GM18868 (cell line): ENCODE measurements around the gene CNTNAP2.
"Not testable (repeated sequence)": the region's sequence is repeated elsewhere in the genome, so short reads cannot be mapped to it uniquely, and the experiment has no call there.

ENCODE experiments used
- ATAC-seq: cut with Tn5 transposase; IDR thresholded peaks from one replicate; pipeline ENCODE4 v1.9.1; 2021; ENCODE audit warnings: mild to moderate bottlenecking, moderate library complexity; ENCODE audit not compliant: unreplicated experiment

The CNTNAP2 gene

GRCh38 chr7:147069771-147070170 is 953.2 kb downstream of the CNTNAP2 start:
- ATAC-seq = no peak

GRCh38 chr7:147070886-147071285 is 954.3 kb downstream of the CNTNAP2 start:
- ATAC-seq = no peak

GRCh38 chr7:147071536-147071935 is 954.9 kb downstream of the CNTNAP2 start:
- ATAC-seq = no peak

DNA sequence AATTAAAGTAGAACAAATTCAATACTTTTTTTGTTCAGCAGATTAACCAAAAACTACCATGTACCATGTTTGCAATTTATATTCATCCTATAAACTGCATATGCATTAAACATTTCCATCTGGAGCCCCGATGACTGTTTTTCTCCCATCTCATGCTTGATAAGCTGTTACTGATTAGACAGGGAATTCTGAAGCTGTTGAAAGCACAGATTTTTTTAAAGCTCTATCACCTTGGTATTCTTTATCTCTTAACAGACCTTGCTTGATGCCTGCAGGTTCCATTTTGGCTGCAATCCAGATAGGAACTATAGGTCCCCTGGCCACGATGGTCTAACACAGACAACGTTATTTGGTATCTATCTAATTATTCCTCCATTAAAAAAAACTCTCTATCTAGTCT is 961.7 kb downstream of the CNTNAP2 start:
- no peak for ATAC-seq

DNA sequence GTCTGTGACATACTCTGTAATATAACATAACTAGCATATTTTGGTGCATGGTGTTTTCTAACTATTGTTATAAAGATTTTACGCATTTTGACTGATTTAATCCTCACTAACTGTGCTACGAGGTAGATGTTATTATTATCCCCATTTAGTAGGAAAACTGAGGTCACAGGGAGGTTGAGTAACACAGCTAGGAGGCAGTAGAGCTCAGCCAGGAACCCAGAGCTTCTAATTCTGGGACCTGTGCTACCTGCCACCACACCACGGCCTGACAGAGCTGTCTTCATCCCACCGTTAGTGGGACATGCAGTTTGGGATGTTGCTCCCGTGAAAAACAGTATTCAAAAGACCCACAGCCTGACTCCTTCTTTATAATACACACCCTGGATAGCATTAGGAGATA is 962.5 kb downstream of the CNTNAP2 start:
- ATAC-seq = no peak

GRCh38 chr7:147079921-147080420 is 963.4 kb downstream of the CNTNAP2 start:
- no peak for ATAC-seq

- no peak for ATAC-seq
Measured at GRCh38 chr7:147081117-147081516, 964.5 kb downstream of the CNTNAP2 start.

- ATAC-seq = no peak
Measured at GRCh38 chr7:147089051-147089461, 972.5 kb downstream of the CNTNAP2 start.

- ATAC-seq = no peak
Measured at GRCh38 chr7:147089608-147090007, 973.0 kb downstream of the CNTNAP2 start.

DNA sequence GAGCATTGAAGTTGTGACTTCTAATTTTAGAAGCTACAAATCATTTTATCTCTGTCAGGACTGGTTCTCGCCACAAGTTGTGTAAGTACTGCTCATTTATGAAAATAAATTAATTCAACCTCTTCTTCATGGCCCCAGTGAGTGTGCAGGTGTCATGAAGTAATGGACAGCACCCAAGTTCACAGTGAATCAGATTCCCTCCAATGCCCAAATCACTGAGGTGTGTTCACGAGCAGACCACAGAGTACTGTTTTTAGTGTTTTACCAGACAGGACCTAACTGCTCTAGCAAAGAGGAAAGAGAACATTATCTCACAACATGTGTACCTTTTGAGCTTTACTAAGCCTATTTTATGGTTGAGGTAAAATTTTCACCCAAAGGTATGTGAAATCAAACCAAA is 980.0 kb downstream of the CNTNAP2 start:
- ATAC-seq = peak; percentile 80

- no peak for ATAC-seq
Measured at GRCh38 chr7:147103224-147103623, 986.6 kb downstream of the CNTNAP2 start.

GRCh38 chr7:147106746-147107145 is 990.1 kb downstream of the CNTNAP2 start:
- ATAC-seq = no peak

- ATAC-seq = not testable (repeated sequence)
Measured at GRCh38 chr7:147114525-147114924, 997.9 kb downstream of the CNTNAP2 start.

- ATAC-seq = no peak
Measured at GRCh38 chr7:147136352-147136751, 1019.8 kb downstream of the CNTNAP2 start.

GRCh38 chr7:147145194-147145593 is 1028.6 kb downstream of the CNTNAP2 start:
- no peak for ATAC-seq

GRCh38 chr7:147146169-147146568 is 1029.6 kb downstream of the CNTNAP2 start:
- ATAC-seq = no peak

GRCh38 chr7:147151661-147152060 is 1035.1 kb downstream of the CNTNAP2 start:
- ATAC-seq = no peak

GRCh38 chr7:147153571-147153970 is 1037.0 kb downstream of the CNTNAP2 start:
- peak; percentile 73 for ATAC-seq

- no peak for ATAC-seq
Measured at GRCh38 chr7:147161405-147161804, 1044.8 kb downstream of the CNTNAP2 start.

- no peak for ATAC-seq
Measured at GRCh38 chr7:147170341-147171012, 1053.9 kb downstream of the CNTNAP2 start.

DNA sequence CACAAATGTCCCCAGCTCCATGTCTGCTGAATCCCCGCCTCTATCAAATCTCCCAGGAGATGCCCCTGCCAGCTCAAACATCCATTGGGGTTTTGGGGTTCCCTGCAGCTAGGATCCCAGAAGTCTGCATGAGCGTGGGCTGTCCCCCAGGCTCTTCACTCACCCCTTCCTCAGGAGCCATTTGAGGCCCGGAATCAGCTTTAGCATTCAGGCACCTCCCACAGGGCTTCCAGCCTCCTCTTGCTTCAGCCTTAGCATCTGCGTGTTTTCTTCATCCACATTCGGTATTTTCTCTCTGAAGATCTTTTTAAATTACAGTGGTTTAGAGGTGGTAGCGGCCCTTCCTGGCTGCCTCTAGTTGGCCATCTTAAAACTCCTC is 1054.4 kb downstream of the CNTNAP2 start:
- ATAC-seq = no peak

DNA sequence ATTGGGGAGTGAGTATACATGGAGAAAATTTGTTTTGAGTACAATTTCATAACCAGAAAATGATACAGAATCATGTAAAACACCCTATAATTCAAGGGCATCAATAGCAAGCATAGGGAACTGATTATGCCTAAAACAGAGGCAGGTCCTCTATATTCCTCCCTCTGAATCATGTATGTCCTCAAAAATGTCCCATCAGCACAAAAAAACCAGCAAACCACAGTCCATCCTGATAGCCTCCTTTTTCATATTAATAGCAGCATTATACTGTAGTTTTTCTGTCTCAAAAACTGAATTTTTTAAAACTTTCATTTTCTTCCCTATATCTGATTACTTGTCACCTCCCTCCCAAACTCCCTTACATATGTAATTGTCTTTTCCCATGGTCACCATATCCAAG is 1057.3 kb downstream of the CNTNAP2 start:
- ATAC-seq = no peak

- ATAC-seq = no peak
Measured at GRCh38 chr7:147182874-147183273, 1066.3 kb downstream of the CNTNAP2 start.
